Left ventricle myocardium inferior (tissue), 1 donor: Measurements from ENCODE around the gene PRG2. TPM values are rescaled to one million over a fixed set of nuclear protein-coding genes. Genes with fewer than 3 reads are reported as not detected.

Experiments used
- DNase-seq: peaks from one replicate; pipeline ENCODE4 v3.0.0-alpha.2; 2020
- H3K27ac ChIP-seq: fragments of 200-600 bp; replicated peaks from 2 replicates; pipeline ENCODE4 v1.8.0; 2021
- H3K27me3 ChIP-seq: fragments of 200-600 bp; 2 replicates; pipeline ENCODE4 v1.8.0; 2021; ENCODE audit warnings: low read depth
- H3K36me3 ChIP-seq: fragments of 200-600 bp; 2 replicates; pipeline ENCODE4 v1.8.0; 2021
- H3K4me1 ChIP-seq: fragments of 200-600 bp; 2 replicates; pipeline ENCODE4 v1.8.0; 2021
- H3K4me3 ChIP-seq: fragments of 200-600 bp; 2 replicates; pipeline ENCODE4 v1.8.0; 2021; ENCODE audit warnings: mild to moderate bottlenecking, moderate library complexity
- H3K9me3 ChIP-seq: fragments of 200-600 bp; replicated peaks from 2 replicates; pipeline ENCODE4 v1.8.0; 2021
- CTCF ChIP-seq: fragments of 200-600 bp; IDR thresholded peaks from 2 replicates; pipeline ENCODE4 v1.8.0; 2021; ENCODE audit warnings: antibody characterized with exemption, mild to moderate bottlenecking, borderline replicate concordance
- intact Hi-C: fragments of 100-400 bp; cut with micrococcal nuclease; formaldehyde crosslinking; loops from one replicate; pipeline ENCODE4 v1.11.0; 2022
- total RNA-seq: library from RNA; stranded (reverse); fragmentation: NEBNext Ultra II Directional; extraction: Animal tissue kit (Norgen Biotek cat#: 25700); gene quantifications from one replicate; pipeline ENCODE4 v1.2.1, GENCODE V29; 2021
- donor health status: DM: no; HTN: yes; CAD: no; lungs with severe emphysema.

The PRG2 gene
- total RNA-seq, 1 donor from 2014 or later: not detected

- TF ChIP-seq CTCF: no peak
- DNase-seq: no peak
- Histone ChIP-seq H3K27ac (no peak overlapping the region), H3K4me3 (no peak overlapping the region), H3K9me3 (peaks cover 3% of the 10 kb centered on the region), H3K4me1 (peaks cover 22% of the 10 kb centered on the region), H3K27me3 (no peaks in the 10 kb centered on the region), H3K36me3 (no peaks in the 10 kb centered on the region)
- intact Hi-C loops: no loop called here
Observed at GRCh38 chr11:57356268-57356667, 34.2 kb downstream of the PRG2 start.

- H3K27me3 ChIP-seq: no peaks in the 10 kb centered on the region
- TF ChIP-seq CTCF: no peak
- no peak overlapping the region for H3K27ac ChIP-seq
- H3K9me3 ChIP-seq: peaks cover 6% of the 10 kb centered on the region
- DNase-seq: no peak
- intact Hi-C loops: no loop called here
- H3K4me3 ChIP-seq: no peak overlapping the region
- H3K36me3 ChIP-seq: no peaks in the 10 kb centered on the region
- H3K4me1 ChIP-seq: peaks cover 28% of the 10 kb centered on the region
Observed at GRCh38 chr11:57354699-57355098, 35.8 kb downstream of the PRG2 start.

- Histone ChIP-seq H3K36me3 (no peaks in the 10 kb centered on the region), H3K9me3 (peaks cover 6% of the 10 kb centered on the region), H3K27me3 (no peaks in the 10 kb centered on the region), H3K4me1 (peaks cover 33% of the 10 kb centered on the region), H3K4me3 (no peak overlapping the region), H3K27ac (peak overlapping the region; percentile 31)
- intact Hi-C loops: no loop called here
- no peak for DNase-seq
- TF ChIP-seq CTCF: no peak
Observed at GRCh38 chr11:57353852-57354251, 36.6 kb downstream of the PRG2 start.

GRCh38 chr11:57353446-57353845 is 37.0 kb downstream of the PRG2 start:
- Histone ChIP-seq H3K27ac (peak overlapping the region; percentile 31), H3K4me3 (no peak overlapping the region), H3K27me3 (no peaks in the 10 kb centered on the region), H3K36me3 (no peaks in the 10 kb centered on the region), H3K4me1 (peaks cover 29% of the 10 kb centered on the region), H3K9me3 (peaks cover 6% of the 10 kb centered on the region)
- no peak for DNase-seq
- no peak for TF ChIP-seq CTCF
- intact Hi-C loops: no loop called here

GRCh38 chr11:57353036-57353435 is 37.4 kb downstream of the PRG2 start:
- Histone ChIP-seq H3K27ac (peak overlapping the region; percentile 31), H3K9me3 (peaks cover 6% of the 10 kb centered on the region), H3K4me3 (no peak overlapping the region), H3K4me1 (peaks cover 25% of the 10 kb centered on the region), H3K36me3 (no peaks in the 10 kb centered on the region), H3K27me3 (no peaks in the 10 kb centered on the region)
- no peak for DNase-seq
- intact Hi-C loops: no loop called here
- TF ChIP-seq CTCF: no peak
